Neural cell (in vitro differentiated cells): ENCODE data around the gene ERMARD. TPM values are rescaled to one million over a fixed set of nuclear protein-coding genes. Genes with fewer than 3 reads are reported as not detected.

Experiments
- H2AFZ ChIP-seq: fragments of 200-600, 300-800 bp; sonication (generic), shearing (Covaris generic); 2 replicates; pipeline ENCODE4 v1.6.0; 2014; ENCODE audit warnings: low read depth, mild to moderate bottlenecking, antibody characterized with exemption, low read length, moderate library complexity
- H3F3A ChIP-seq: fragments of 200-600 bp; shearing (Covaris generic); 2 replicates; pipeline ENCODE4 v1.6.1; 2016; ENCODE audit warnings: mild to moderate bottlenecking, moderate library complexity, mixed read lengths, antibody characterized with exemption, low read length; ENCODE audit not compliant: insufficient read depth, poor library complexity, severe bottlenecking
- H3K27ac ChIP-seq: fragments of 200-600, 300-800 bp; sonication (generic), shearing (Covaris generic); 2 replicates; pipeline ENCODE4 v1.5.1; 2014; ENCODE audit warnings: mild to moderate bottlenecking, low read length, moderate library complexity
- H3K27me3 ChIP-seq: fragments of 300-800, 200-600 bp; sonication (generic), shearing (Covaris generic); 2 replicates; pipeline ENCODE4 v1.6.0; 2014; ENCODE audit warnings: mild to moderate bottlenecking, low read depth, low read length, moderate library complexity; ENCODE audit not compliant: insufficient read depth
- H3K36me3 ChIP-seq: fragments of 300-800, 200-600 bp; sonication (generic), shearing (Covaris generic); 2 replicates; pipeline ENCODE4 v1.5.1; 2014; ENCODE audit warnings: mild to moderate bottlenecking, antibody characterized with exemption, low read length, moderate library complexity; ENCODE audit not compliant: insufficient read depth
- H3K4me2 ChIP-seq: fragments of 300-800, 200-600 bp; sonication (generic), shearing (Covaris generic); 2 replicates; pipeline ENCODE4 v1.6.0; 2014; ENCODE audit warnings: mild to moderate bottlenecking, low read length
- H3K4me3 ChIP-seq: fragments of 300-800, 200-600 bp; sonication (generic), shearing (Covaris generic); 2 replicates; pipeline ENCODE4 v1.5.1; 2014; ENCODE audit warnings: mild to moderate bottlenecking, low read length, moderate library complexity
- H3K79me2 ChIP-seq: fragments of 200-600 bp; shearing (Covaris generic); replicated peaks from 2 replicates; pipeline ENCODE4 v1.6.0; 2014; ENCODE audit warnings: mild to moderate bottlenecking, low read length, moderate library complexity; ENCODE audit not compliant: insufficient read depth
- H3K9ac ChIP-seq: fragments of 300-800, 200-600 bp; sonication (generic), shearing (Covaris generic); 2 replicates; pipeline ENCODE4 v1.6.1; 2016; ENCODE audit warnings: mild to moderate bottlenecking, low read length, mixed read lengths
- H3K9me2 ChIP-seq: fragments of 200-600 bp; shearing (Covaris generic); 2 replicates; pipeline ENCODE4 v1.6.1; 2016; ENCODE audit warnings: mild to moderate bottlenecking, low read length, mixed read lengths; ENCODE audit not compliant: insufficient read depth
- H3K9me3 ChIP-seq: fragments of 200-600, 300-800 bp; sonication (generic), shearing (Covaris generic); 2 replicates; pipeline ENCODE4 v1.6.1; 2016; ENCODE audit warnings: mild to moderate bottlenecking, mixed run types, low read length, moderate library complexity, mixed read lengths
- H4K20me1 ChIP-seq: fragments of 200-600 bp; shearing (Covaris generic); 2 replicates; pipeline ENCODE4 v1.6.1; 2016; ENCODE audit warnings: mild to moderate bottlenecking, mixed run types; ENCODE audit not compliant: insufficient read depth
- CTCF ChIP-seq: fragments of 450-650 bp; IDR thresholded peaks from 2 replicates; pipeline ENCODE4 v1.5.1; 2014; ENCODE audit warnings: antibody characterized with exemption, mild to moderate bottlenecking, moderate library complexity; ENCODE audit not compliant: poor library complexity, severe bottlenecking
- EP300 ChIP-seq: fragments of 450-650 bp; conservative IDR thresholded peaks from 2 replicates; pipeline ENCODE4 v1.6.1; 2014; ENCODE audit warnings: antibody characterized with exemption, mild to moderate bottlenecking, moderate library complexity; ENCODE audit not compliant: poor library complexity, severe bottlenecking
- EZH2 ChIP-seq: fragments of 200-600, 300-800 bp; shearing (Covaris generic), sonication (generic); IDR thresholded peaks from 2 replicates; pipeline ENCODE4 v1.6.1; 2014; ENCODE audit warnings: antibody characterized with exemption, low read length, borderline replicate concordance, mild to moderate bottlenecking; ENCODE audit not compliant: insufficient read depth, poor library complexity, severe bottlenecking
- MXI1 ChIP-seq: fragments of 450-650 bp; conservative IDR thresholded peaks from 2 replicates; pipeline ENCODE4 v1.6.1; 2014; ENCODE audit warnings: antibody characterized with exemption, mild to moderate bottlenecking; ENCODE audit not compliant: poor library complexity, severe bottlenecking
- POLR2AphosphoS5 ChIP-seq: IDR thresholded peaks from 2 replicates; pipeline ENCODE4 v1.6.1; 2012
- RAD21 ChIP-seq: fragments of 450-650 bp; conservative IDR thresholded peaks from 2 replicates; pipeline ENCODE4 v1.6.1; 2014; ENCODE audit warnings: antibody characterized with exemption, mild to moderate bottlenecking, moderate library complexity
- REST ChIP-seq: IDR thresholded peaks from 2 replicates; pipeline ENCODE4 v1.6.1; 2012; ENCODE audit warnings: borderline replicate concordance
- SMC3 ChIP-seq: fragments of 450-650 bp; conservative IDR thresholded peaks from 2 replicates; pipeline ENCODE4 v1.6.1; 2014; ENCODE audit warnings: antibody characterized with exemption, mild to moderate bottlenecking, moderate library complexity; ENCODE audit not compliant: poor library complexity
- TAF1 ChIP-seq: IDR thresholded peaks from 2 replicates; pipeline ENCODE4 v1.6.1; 2012; ENCODE audit warnings: low read depth
- polyA plus RNA-seq: library from polyadenylated mRNA; depleted of rRNA; stranded (reverse); fragments of >200 nt; gene quantifications from 2 replicates; pipeline ENCODE4 v1.2.3, GENCODE V29; 2014

The ERMARD gene
- polyA plus RNA-seq, 1 donor from 2014 or later: 51.2 TPM

GRCh38 chr6:169812257-169812644 is 60.8 kb downstream of the ERMARD start:
- Histone ChIP-seq H2AFZ (no peak overlapping the region), H3K27me3 (no peaks in the 10 kb centered on the region), H3K36me3 (no peaks in the 10 kb centered on the region), H3K9me3 (peaks cover 10% of the 10 kb centered on the region), H3K9me2 (no peaks in the 10 kb centered on the region), H4K20me1 (no peaks in the 10 kb centered on the region), H3K4me2 (no peak overlapping the region), H3K27ac (no peak overlapping the region), H3K79me2 (no peaks in the 10 kb centered on the region), H3F3A (no peaks in the 10 kb centered on the region), H3K4me3 (no peak overlapping the region), H3K9ac (no peak overlapping the region)
- no peak for TF ChIP-seq RAD21
- no peak for TF ChIP-seq REST
- TF ChIP-seq EZH2: no peak
- TF ChIP-seq CTCF: no peak
- TF ChIP-seq SMC3: no peak
- TF ChIP-seq POLR2AphosphoS5: no peak
- no peak for TF ChIP-seq EP300
- TF ChIP-seq TAF1: no peak
- no peak for TF ChIP-seq MXI1

- TF ChIP-seq EZH2: no peak
- TF ChIP-seq EP300: no peak
- TF ChIP-seq RAD21: no peak
- no peak for TF ChIP-seq CTCF
- no peak for TF ChIP-seq MXI1
- TF ChIP-seq SMC3: no peak
- no peak for TF ChIP-seq POLR2AphosphoS5
- TF ChIP-seq REST: no peak
- no peak for TF ChIP-seq TAF1
- Histone ChIP-seq H3K9me3 (peaks cover 10% of the 10 kb centered on the region), H2AFZ (no peak overlapping the region), H4K20me1 (no peaks in the 10 kb centered on the region), H3K27ac (no peak overlapping the region), H3K4me2 (no peak overlapping the region), H3K36me3 (no peaks in the 10 kb centered on the region), H3K27me3 (no peaks in the 10 kb centered on the region), H3F3A (no peaks in the 10 kb centered on the region), H3K9ac (no peak overlapping the region), H3K79me2 (no peaks in the 10 kb centered on the region), H3K4me3 (no peak overlapping the region), H3K9me2 (no peaks in the 10 kb centered on the region)
These were observed 62.5 kb downstream of the ERMARD start for GRCh38 chr6:169813969-169814368.
